Subcutaneous abdominal adipose tissue (tissue), 5 donors: ENCODE measurements around the gene SLC16A10.

Experiments used
- H3K27ac ChIP-seq: one replicate; pipeline ENCODE4 v1.7.0; 2013; ENCODE audit warnings: low read depth, mild to moderate bottlenecking, inconsistent platforms, low read length, moderate library complexity
- H3K27me3 ChIP-seq, 5 donors: one replicate each; pipeline ENCODE4 v1.7.0; 2013; ENCODE audit warnings: low read length in 5 of 5, inconsistent platforms in 1 of 5; ENCODE audit not compliant: control insufficient read depth in 5 of 5, insufficient read depth in 4 of 5
- H3K36me3 ChIP-seq, 5 donors: one replicate each; pipeline ENCODE4 v1.7.0; 2013; ENCODE audit warnings: low read length in 5 of 5; ENCODE audit not compliant: control insufficient read depth in 5 of 5, insufficient read depth in 5 of 5
- H3K4me1 ChIP-seq, 5 donors: one replicate each; pipeline ENCODE4 v1.7.0; 2013; ENCODE audit warnings: low read length in 5 of 5, mild to moderate bottlenecking in 3 of 5, moderate library complexity in 1 of 5; ENCODE audit not compliant: control insufficient read depth in 5 of 5, insufficient read depth in 5 of 5
- H3K4me3 ChIP-seq, 5 donors: one replicate each; pipeline ENCODE4 v1.7.0; 2013; ENCODE audit warnings: low read length in 5 of 5, low read depth in 1 of 5
- H3K9ac ChIP-seq, 5 donors: one replicate each; pipeline ENCODE4 v1.7.0; 2013; ENCODE audit warnings: low read length in 5 of 5, mild to moderate bottlenecking in 4 of 5, moderate library complexity in 3 of 5
- H3K9me3 ChIP-seq, 5 donors: one replicate each; pipeline ENCODE4 v1.7.0; 2013; ENCODE audit warnings: low read length in 5 of 5; ENCODE audit not compliant: control insufficient read depth in 5 of 5
- donor health status: healthy.
- donor health status: healthy.
- donor health status: healthy.
- donor health status: healthy.
- donor health status: healthy.

SLC16A10 gene

DNA sequence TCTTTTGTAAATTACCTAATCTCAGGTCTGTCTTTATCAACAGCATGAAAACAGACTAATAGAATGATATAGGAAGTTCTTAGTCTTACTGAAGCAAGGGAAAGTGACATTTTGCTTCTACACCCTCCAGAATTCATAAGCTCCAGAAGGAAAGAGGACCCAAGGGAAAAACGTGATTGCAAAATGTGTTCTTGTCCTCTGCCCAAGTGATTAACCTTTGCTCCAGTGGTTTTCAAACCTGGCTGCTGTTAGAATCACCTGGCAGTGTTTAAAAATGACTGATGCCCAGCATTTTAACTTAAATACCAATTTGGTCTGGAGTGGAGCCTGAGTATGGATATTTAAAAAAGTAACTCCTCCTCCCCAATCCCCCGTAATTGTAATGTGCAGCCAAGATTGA, 191.4 kb downstream of the SLC16A10 start:
- peaks cover 15 to 43% (median 20%) of the 10 kb centered on the region in 5 donors for H3K36me3 ChIP-seq

DNA sequence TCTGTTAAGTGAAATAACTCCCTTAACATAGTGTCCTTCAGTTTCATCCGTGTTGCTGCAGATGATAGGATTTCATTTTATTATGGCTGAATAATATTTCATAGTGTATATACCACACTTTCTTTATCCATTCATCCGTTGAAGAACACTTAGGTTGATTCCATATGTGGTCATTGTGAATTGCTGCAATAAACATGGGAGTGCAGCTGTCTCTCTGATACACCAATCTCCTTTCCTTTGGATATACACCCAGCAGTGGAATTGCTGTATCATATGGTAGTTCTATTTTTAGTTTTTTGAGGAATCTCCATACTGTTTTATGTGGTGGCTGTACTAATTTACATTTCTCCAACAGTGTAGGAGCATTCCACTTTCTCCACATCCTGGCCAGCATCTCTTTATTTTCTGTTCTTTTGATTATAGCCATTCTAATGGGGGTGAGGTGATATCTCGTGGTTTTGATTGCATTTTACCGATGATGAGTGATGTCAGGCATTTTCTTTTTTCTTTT, 193.2 kb downstream of the SLC16A10 start:
- peaks cover 0 to 2% (median 0%) of the 10 kb centered on the region in 5 donors for H3K9me3 ChIP-seq
- H3K4me3 ChIP-seq, result no peak overlapping the region
- H3K4me1 ChIP-seq, result peaks cover 0 to 7% (median 6%) of the 10 kb centered on the region in 5 donors
- no peaks in the 10 kb centered on the region for H3K27me3 ChIP-seq
- no peak overlapping the region for H3K9ac ChIP-seq
- peaks cover 9 to 29% (median 18%) of the 10 kb centered on the region in 5 donors for H3K36me3 ChIP-seq
- H3K27ac ChIP-seq, result no peak overlapping the region

More for the DNA sequence above, 191.4 kb downstream of the SLC16A10 start:
- no peak overlapping the region for H3K27ac ChIP-seq
- no peak overlapping the region for H3K9ac ChIP-seq
- H3K4me1 ChIP-seq, result peaks cover 0 to 7% (median 6%) of the 10 kb centered on the region in 5 donors
- H3K27me3 ChIP-seq, result no peaks in the 10 kb centered on the region
- peaks cover 8 to 16% (median 15%) of the 10 kb centered on the region in 5 donors for H3K9me3 ChIP-seq
- H3K4me3 ChIP-seq, result no peak overlapping the region
